ENCODE data around the gene NRARP.
"Not testable (repeated sequence)": the region's sequence is repeated elsewhere in the genome, so short reads cannot be mapped to it uniquely, and the experiment has no call there.

NRARP gene

GRCh38 chr9:137302118-137302448 is at the start of gene NRARP:
NRARP (minus strand) TSS chr9:137302271; CDS start chr9:137301928, 343 bp downstream.
- Histone ChIP-seq H3K4me1 (ENCODE audit: insufficient read depth, low read length) (peaks cover 72% of the 10 kb centered on the region), H3K27me3 (ENCODE audit: insufficient read depth, low read length) (no peaks in the 10 kb centered on the region), H2AFZ (ENCODE audit: low read depth, low read length) (no peak within 1 kb of the TSS), H3K36me3 (ENCODE audit: insufficient read depth, low read length) (peaks cover 9% of the 10 kb centered on the region), H3K9me3 (ENCODE audit: low read length) (no peaks in the 10 kb centered on the region), H3K4me3 (ENCODE audit: low read length) (peak within 1 kb of the TSS; percentile 84)

GRCh38 chr9:137350696-137351584 is 48.9 kb upstream of the NRARP start:
- Histone ChIP-seq H3K4me1 (ENCODE audit: insufficient read depth, low read length) (no peaks in the 10 kb centered on the region), H3K27me3 (ENCODE audit: insufficient read depth, low read length) (no peaks in the 10 kb centered on the region)

GRCh38 chr9:137349471-137350033 is 47.5 kb upstream of the NRARP start:
- peaks cover 9% of the 10 kb centered on the region for H3K36me3 ChIP-seq (ENCODE audit: insufficient read depth, low read length)
- no peaks in the 10 kb centered on the region for H3K4me1 ChIP-seq (ENCODE audit: insufficient read depth, low read length)
- no peaks in the 10 kb centered on the region for H3K27me3 ChIP-seq (ENCODE audit: insufficient read depth, low read length)
- no peak overlapping the region for H2AFZ ChIP-seq (ENCODE audit: low read depth, low read length)
- peaks cover 15% of the 10 kb centered on the region for H3K9me3 ChIP-seq (ENCODE audit: low read length)
- H3K4me3 ChIP-seq (ENCODE audit: low read length): no peak overlapping the region

More at GRCh38 chr9:137350696-137351584, 48.9 kb upstream of the NRARP start:
- H3K9me3 ChIP-seq (ENCODE audit: low read length): peaks cover 17% of the 10 kb centered on the region
- H3K36me3 ChIP-seq (ENCODE audit: insufficient read depth, low read length): peaks cover 9% of the 10 kb centered on the region
- H3K4me3 ChIP-seq (ENCODE audit: low read length): no peak overlapping the region
- H2AFZ ChIP-seq (ENCODE audit: low read depth, low read length): no peak overlapping the region

- Histone ChIP-seq H3K27me3 (ENCODE audit: insufficient read depth, low read length) (no peaks in the 10 kb centered on the region), H3K4me1 (ENCODE audit: insufficient read depth, low read length) (no peaks in the 10 kb centered on the region), H2AFZ (ENCODE audit: low read depth, low read length) (no peak overlapping the region), H3K9me3 (ENCODE audit: low read length) (peaks cover 15% of the 10 kb centered on the region), H3K4me3 (ENCODE audit: low read length) (no peak overlapping the region), H3K36me3 (ENCODE audit: insufficient read depth, low read length) (peaks cover 9% of the 10 kb centered on the region)
Measured at GRCh38 chr9:137348769-137349470, 46.8 kb upstream of the NRARP start.

GRCh38 chr9:137347928-137348327 is 45.9 kb upstream of the NRARP start:
- H3K27me3 ChIP-seq (ENCODE audit: insufficient read depth, low read length): no peaks in the 10 kb centered on the region
- no peak overlapping the region for H3K4me3 ChIP-seq (ENCODE audit: low read length)
- peaks cover 15% of the 10 kb centered on the region for H3K9me3 ChIP-seq (ENCODE audit: low read length)
- H3K4me1 ChIP-seq (ENCODE audit: insufficient read depth, low read length): no peaks in the 10 kb centered on the region
- H3K36me3 ChIP-seq (ENCODE audit: insufficient read depth, low read length): peaks cover 9% of the 10 kb centered on the region
- H2AFZ ChIP-seq (ENCODE audit: low read depth, low read length): no peak overlapping the region

- Histone ChIP-seq H3K4me3 (ENCODE audit: low read length) (no peak overlapping the region), H3K9me3 (ENCODE audit: low read length) (peaks cover 17% of the 10 kb centered on the region), H3K36me3 (ENCODE audit: insufficient read depth, low read length) (peaks cover 2% of the 10 kb centered on the region), H2AFZ (ENCODE audit: low read depth, low read length) (no peak overlapping the region), H3K27me3 (ENCODE audit: insufficient read depth, low read length) (no peaks in the 10 kb centered on the region), H3K4me1 (ENCODE audit: insufficient read depth, low read length) (no peaks in the 10 kb centered on the region)
Measured at GRCh38 chr9:137342482-137342881, 40.4 kb upstream of the NRARP start.

- Histone ChIP-seq H3K27me3 (ENCODE audit: insufficient read depth, low read length) (no peaks in the 10 kb centered on the region), H2AFZ (ENCODE audit: low read depth, low read length) (no peak overlapping the region)
Measured at GRCh38 chr9:137341227-137341626, 39.2 kb upstream of the NRARP start.

GRCh38 chr9:137339908-137340462 is 37.9 kb upstream of the NRARP start:
- H3K27me3 ChIP-seq (ENCODE audit: insufficient read depth, low read length); H3K4me3 ChIP-seq (ENCODE audit: low read length): not testable (repeated sequence)

More at GRCh38 chr9:137341227-137341626, 39.2 kb upstream of the NRARP start:
- Histone ChIP-seq H3K4me3 (ENCODE audit: low read length) (no peak overlapping the region), H3K4me1 (ENCODE audit: insufficient read depth, low read length) (no peaks in the 10 kb centered on the region), H3K9me3 (ENCODE audit: low read length) (peaks cover 9% of the 10 kb centered on the region), H3K36me3 (ENCODE audit: insufficient read depth, low read length) (no peaks in the 10 kb centered on the region)

GRCh38 chr9:137339045-137339907 is 37.2 kb upstream of the NRARP start:
- H3K9me3 ChIP-seq (ENCODE audit: low read length): peaks cover 8% of the 10 kb centered on the region
- no peaks in the 10 kb centered on the region for H3K27me3 ChIP-seq (ENCODE audit: insufficient read depth, low read length)
- no peak overlapping the region for H3K4me3 ChIP-seq (ENCODE audit: low read length)
- H2AFZ ChIP-seq (ENCODE audit: low read depth, low read length): no peak overlapping the region
- no peaks in the 10 kb centered on the region for H3K4me1 ChIP-seq (ENCODE audit: insufficient read depth, low read length)
- H3K36me3 ChIP-seq (ENCODE audit: insufficient read depth, low read length): no peaks in the 10 kb centered on the region

More at GRCh38 chr9:137339908-137340462, 37.9 kb upstream of the NRARP start:
- H3K4me1 ChIP-seq (ENCODE audit: insufficient read depth, low read length); H2AFZ ChIP-seq (ENCODE audit: low read depth, low read length); H3K36me3 ChIP-seq (ENCODE audit: insufficient read depth, low read length): not testable (repeated sequence)
- H3K9me3 ChIP-seq (ENCODE audit: low read length): peaks cover 10% of the 10 kb centered on the region

GRCh38 chr9:137336735-137337134 is 34.7 kb upstream of the NRARP start:
- Histone ChIP-seq H3K4me3 (ENCODE audit: low read length) (no peak overlapping the region), H3K36me3 (ENCODE audit: insufficient read depth, low read length) (no peaks in the 10 kb centered on the region), H3K9me3 (ENCODE audit: low read length) (peaks cover 5% of the 10 kb centered on the region), H2AFZ (ENCODE audit: low read depth, low read length) (no peak overlapping the region), H3K4me1 (ENCODE audit: insufficient read depth, low read length) (no peaks in the 10 kb centered on the region), H3K27me3 (ENCODE audit: insufficient read depth, low read length) (no peaks in the 10 kb centered on the region)

GRCh38 chr9:137333016-137333671 is 31.1 kb upstream of the NRARP start:
- Histone ChIP-seq H3K27me3 (ENCODE audit: insufficient read depth, low read length) (no peaks in the 10 kb centered on the region), H3K9me3 (ENCODE audit: low read length) (peaks cover 4% of the 10 kb centered on the region), H3K4me1 (ENCODE audit: insufficient read depth, low read length) (no peaks in the 10 kb centered on the region), H2AFZ (ENCODE audit: low read depth, low read length) (no peak overlapping the region), H3K36me3 (ENCODE audit: insufficient read depth, low read length) (no peaks in the 10 kb centered on the region), H3K4me3 (ENCODE audit: low read length) (no peak overlapping the region)

- no peak overlapping the region for H3K4me3 ChIP-seq (ENCODE audit: low read length)
- H3K4me1 ChIP-seq (ENCODE audit: insufficient read depth, low read length): no peaks in the 10 kb centered on the region
- H3K36me3 ChIP-seq (ENCODE audit: insufficient read depth, low read length): no peaks in the 10 kb centered on the region
- no peak overlapping the region for H2AFZ ChIP-seq (ENCODE audit: low read depth, low read length)
- H3K27me3 ChIP-seq (ENCODE audit: insufficient read depth, low read length): no peaks in the 10 kb centered on the region
- peaks cover 4% of the 10 kb centered on the region for H3K9me3 ChIP-seq (ENCODE audit: low read length)
Measured at GRCh38 chr9:137331929-137332328, 29.9 kb upstream of the NRARP start.

All from neuron (in vitro differentiated cells).